ENCODE data around the gene MEIOC.
A peak's percentile ranks its signal among the peaks of the same experiment; 100 is the strongest.
"Not testable (repeated sequence)": the region's sequence is repeated elsewhere in the genome, so short reads cannot be mapped to it uniquely, and the experiment has no call there.

MEIOC gene

GRCh38 chr17:44693609-44694008 is 37.3 kb downstream of the MEIOC start:
- no peak for DNase-seq (ENCODE audit: low read depth in 1 of 2, low spot score in 1 of 2)
- TF ChIP-seq JUND (IDR thresholded peaks at IDR 0.05; ENCODE audit: low read depth): no peak
- in situ Hi-C loops (cut with HindIII; ENCODE audit: low pct_unique_long_range_greater_than_20kb, low sequenced_read_pairs): no loop called here

GRCh38 chr17:44700288-44700687 is 44.0 kb downstream of the MEIOC start:
- DNase-seq (ENCODE audit: low read depth in 1 of 2, low spot score in 1 of 2); in situ Hi-C loops (cut with HindIII; ENCODE audit: low pct_unique_long_range_greater_than_20kb, low sequenced_read_pairs): not testable (repeated sequence)

DNA sequence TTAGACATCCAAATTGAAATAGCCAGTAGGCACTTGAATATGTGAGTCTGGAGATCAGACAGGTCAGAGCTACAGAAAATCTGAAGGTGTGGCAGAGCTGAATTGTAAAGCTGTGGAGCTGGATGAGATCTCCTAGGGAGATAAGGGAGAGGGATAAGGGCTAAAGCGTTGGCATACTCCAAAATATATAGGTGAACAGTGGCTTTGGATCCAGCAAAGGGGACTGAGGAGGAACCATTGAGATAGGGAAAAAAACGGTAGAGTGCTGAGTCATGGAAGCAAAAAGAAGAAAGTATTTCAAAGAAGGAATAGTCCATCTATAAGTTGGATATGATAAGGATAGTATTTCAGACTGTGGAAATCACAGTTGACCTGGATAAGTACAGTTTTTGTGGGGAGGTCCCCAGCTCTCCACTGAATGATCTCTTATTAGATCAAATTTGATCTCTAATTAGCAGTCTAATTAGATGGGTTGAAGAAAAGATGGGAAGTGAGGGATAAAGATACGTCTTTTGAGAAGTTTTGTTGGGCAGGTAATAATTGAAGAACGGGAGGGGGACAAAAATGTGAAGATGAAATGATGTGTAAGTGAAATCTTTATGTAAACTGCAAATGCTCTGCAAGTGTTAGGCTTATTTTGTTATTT is 51.6 kb downstream of the MEIOC start:
- DNase-seq (ENCODE audit: low read depth in 1 of 2, low spot score in 1 of 2): peak in 1 of 2 experiments; percentile 7
- in situ Hi-C loops (cut with HindIII; ENCODE audit: low pct_unique_long_range_greater_than_20kb, low sequenced_read_pairs): no loop called here
- TF ChIP-seq JUND (IDR thresholded peaks at IDR 0.05; ENCODE audit: low read depth): no peak

DNA sequence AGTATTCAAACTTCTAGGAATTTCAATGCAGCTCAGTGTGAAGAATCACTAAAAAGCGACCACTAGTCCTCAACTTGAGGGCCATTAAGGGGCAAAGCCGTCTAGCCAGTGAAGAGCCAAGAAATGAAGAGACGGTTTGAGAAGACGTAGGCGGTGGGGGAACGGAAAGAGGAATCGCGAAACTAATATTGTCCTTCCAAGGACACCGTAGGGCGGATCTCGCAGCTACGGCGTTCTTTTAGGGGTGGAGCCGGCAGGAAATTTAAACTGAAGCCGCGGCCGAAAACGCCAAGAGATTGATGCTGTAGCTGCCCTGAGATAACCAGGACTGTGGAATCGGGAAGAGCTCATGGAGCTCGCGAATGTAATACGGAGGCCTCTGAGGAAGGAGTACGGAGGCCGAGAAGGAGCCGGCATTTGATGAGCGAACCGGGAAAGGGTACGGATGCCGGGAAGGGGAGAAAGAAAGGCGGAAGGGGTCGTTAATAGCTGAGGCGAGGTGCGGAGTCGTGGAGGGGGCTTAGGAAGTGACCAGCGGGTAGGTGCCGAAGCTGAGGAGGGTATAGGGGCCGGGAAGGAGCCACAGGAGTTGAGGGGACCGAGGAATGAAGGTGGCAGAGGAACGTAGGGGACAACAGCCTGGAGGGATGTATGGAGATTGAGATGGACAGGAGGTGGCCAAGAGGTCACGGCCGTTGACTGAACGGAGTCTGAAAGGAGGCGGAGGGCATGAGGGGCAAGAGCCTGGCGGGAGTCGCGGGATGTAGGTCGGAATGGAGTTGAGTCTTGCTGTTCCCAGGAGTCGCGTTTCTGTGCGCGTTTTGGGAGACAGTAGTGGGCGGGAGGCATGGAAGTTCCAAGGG is 52.4 kb downstream of the MEIOC start, which contains the start of gene DBF4B:
Gene DBF4B, plus strand, starts transcription at position 265 of the 863 bp plus-strand sequence. Its CDS starts 156 bp downstream, at position 421.
- in situ Hi-C loops (cut with HindIII; ENCODE audit: low pct_unique_long_range_greater_than_20kb, low sequenced_read_pairs): no loop called here
- no peak for TF ChIP-seq JUND (IDR thresholded peaks at IDR 0.05; ENCODE audit: low read depth)
- DNase-seq (ENCODE audit: low read depth in 1 of 2, low spot score in 1 of 2): peak; percentile 89 to 96

DNA sequence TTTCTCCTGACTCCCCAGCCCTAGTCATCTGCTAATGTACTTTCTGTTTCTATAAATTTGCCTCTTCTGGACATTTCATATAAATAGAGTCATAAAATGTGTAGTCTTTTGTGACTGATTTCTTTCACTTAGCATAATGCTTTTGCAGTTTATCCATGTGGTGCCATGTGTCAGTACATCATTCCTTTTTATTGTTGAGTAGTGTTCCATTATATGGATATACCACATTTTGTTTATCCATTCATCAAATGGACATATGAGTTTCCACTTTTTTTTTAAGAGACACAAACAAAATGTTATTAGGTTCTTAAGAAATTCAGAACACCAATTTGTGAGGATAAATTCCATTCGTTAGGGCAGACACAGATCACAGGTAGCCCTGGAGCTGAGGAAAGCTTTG is 63.2 kb downstream of the MEIOC start:
- TF ChIP-seq JUND (IDR thresholded peaks at IDR 0.05; ENCODE audit: low read depth): no peak
- no peak for DNase-seq (ENCODE audit: low read depth in 1 of 2, low spot score in 1 of 2)
- in situ Hi-C loops (cut with HindIII; ENCODE audit: low pct_unique_long_range_greater_than_20kb, low sequenced_read_pairs): no loop called here

GRCh38 chr17:44722254-44722653 is 66.0 kb downstream of the MEIOC start:
- in situ Hi-C loops (cut with HindIII; ENCODE audit: low pct_unique_long_range_greater_than_20kb, low sequenced_read_pairs): no loop called here
- no peak for DNase-seq (ENCODE audit: low read depth in 1 of 2, low spot score in 1 of 2)
- no peak for TF ChIP-seq JUND (IDR thresholded peaks at IDR 0.05; ENCODE audit: low read depth)
